ENCODE measurements around the gene FLNB.
"Not testable (repeated sequence)": the region's sequence is repeated elsewhere in the genome, so short reads cannot be mapped to it uniquely, and the experiment has no call there.

The FLNB gene

GRCh38 chr3:57983734-57984518 lies 24.3 kb upstream of the FLNB start:
- DNase-seq: peak; percentile 80

GRCh38 chr3:57985176-57985983 lies 22.8 kb upstream of the FLNB start:
- DNase-seq: no peak

- no peak for DNase-seq
These were observed 22.3 kb upstream of the FLNB start for GRCh38 chr3:57985984-57986246.

- DNase-seq: no peak
These were observed 22.0 kb upstream of the FLNB start for GRCh38 chr3:57986261-57986660.

GRCh38 chr3:57989198-57989597 lies 19.0 kb upstream of the FLNB start:
- DNase-seq: not testable (repeated sequence)

GRCh38 chr3:57989646-57990045 lies 18.6 kb upstream of the FLNB start:
- no peak for DNase-seq

GRCh38 chr3:57992452-57993213 lies 15.6 kb upstream of the FLNB start:
- no peak for DNase-seq

GRCh38 chr3:57998366-57999283 lies 9.6 kb upstream of the FLNB start:
- no peak for DNase-seq

GRCh38 chr3:57999417-58000115 lies 8.7 kb upstream of the FLNB start:
- no peak for DNase-seq

- no peak for DNase-seq
These were observed 7.7 kb upstream of the FLNB start for GRCh38 chr3:58000306-58001085.

- DNase-seq: no peak
These were observed 7.1 kb upstream of the FLNB start for GRCh38 chr3:58001086-58001467.

- DNase-seq: no peak
These were observed 6.2 kb upstream of the FLNB start for GRCh38 chr3:58001979-58002378.

GRCh38 chr3:58003093-58003492 lies 5.1 kb upstream of the FLNB start:
- DNase-seq: no peak

- DNase-seq: no peak
These were observed 3.2 kb upstream of the FLNB start for GRCh38 chr3:58004973-58005372.

GRCh38 chr3:58005669-58006068 lies 2.6 kb upstream of the FLNB start:
- DNase-seq: no peak

GRCh38 chr3:58006661-58007060 lies 1.6 kb upstream of the FLNB start:
- DNase-seq: no peak

GRCh38 chr3:58009026-58009748 lies 965 bp downstream of the FLNB start:
- DNase-seq: peak; percentile 46

- no peak for DNase-seq
These were observed 1.7 kb downstream of the FLNB start for GRCh38 chr3:58009749-58010535.

- no peak for DNase-seq
These were observed 2.3 kb downstream of the FLNB start for GRCh38 chr3:58010562-58010961.

- DNase-seq: no peak
These were observed 3.4 kb downstream of the FLNB start for GRCh38 chr3:58011580-58011979.
